HG03354 (cell line): ENCODE measurements around the gene VAMP5.
A peak's percentile ranks its signal among the peaks of the same experiment; 100 is the strongest.
"Not testable (repeated sequence)": the region's sequence is repeated elsewhere in the genome, so short reads cannot be mapped to it uniquely, and the experiment has no call there.

ENCODE experiments used
- ATAC-seq: cut with Tn5 transposase; IDR thresholded peaks from one replicate; pipeline ENCODE4 v1.9.1; 2021; ENCODE audit warnings: mild to moderate bottlenecking; ENCODE audit not compliant: unreplicated experiment, poor library complexity, severe bottlenecking

The VAMP5 gene

GRCh38 chr2:85598594-85599340 lies 14.5 kb downstream of the VAMP5 start:
- ATAC-seq = no peak

DNA sequence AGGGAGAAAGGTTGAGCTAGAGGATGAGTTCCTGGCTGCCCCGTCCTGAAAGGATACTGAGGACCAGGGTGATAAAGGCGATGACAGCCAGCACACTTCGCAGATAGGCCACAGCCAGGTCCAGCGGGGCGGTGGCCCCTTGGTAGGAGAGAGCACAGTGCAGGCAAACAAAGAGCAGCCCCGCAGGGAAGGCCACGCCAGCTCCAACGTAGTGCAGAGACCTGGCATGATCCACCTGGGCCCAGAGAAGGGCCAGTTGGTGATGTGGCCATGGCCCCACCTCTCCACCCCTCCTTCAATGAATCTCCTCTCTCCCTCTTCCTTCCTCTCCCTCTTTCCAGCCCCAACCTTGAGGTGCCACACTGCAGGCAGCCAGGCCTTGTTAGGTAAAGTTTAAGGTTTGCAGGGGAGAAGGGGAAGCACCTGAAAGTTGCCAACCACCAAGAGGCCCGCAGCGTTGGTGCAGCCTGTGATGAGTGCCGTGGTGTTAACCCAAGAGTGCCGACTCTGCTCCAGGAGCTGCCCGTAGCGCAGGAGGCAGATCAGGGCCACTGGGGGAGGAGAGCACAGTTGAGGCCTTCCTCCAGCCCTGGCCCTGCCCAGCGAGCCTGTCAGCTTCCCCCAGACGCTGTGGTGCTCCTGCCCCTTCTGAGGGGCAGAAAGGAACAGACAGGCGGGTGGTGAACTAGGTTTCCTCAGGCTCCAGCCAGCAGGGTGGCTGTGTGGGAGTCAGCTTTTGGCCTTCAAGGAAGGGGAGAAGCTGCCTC lies 15.4 kb downstream of the VAMP5 start:
- ATAC-seq = no peak

- no peak for ATAC-seq
Observed at GRCh38 chr2:85600235-85600575, 16.0 kb downstream of the VAMP5 start.

DNA sequence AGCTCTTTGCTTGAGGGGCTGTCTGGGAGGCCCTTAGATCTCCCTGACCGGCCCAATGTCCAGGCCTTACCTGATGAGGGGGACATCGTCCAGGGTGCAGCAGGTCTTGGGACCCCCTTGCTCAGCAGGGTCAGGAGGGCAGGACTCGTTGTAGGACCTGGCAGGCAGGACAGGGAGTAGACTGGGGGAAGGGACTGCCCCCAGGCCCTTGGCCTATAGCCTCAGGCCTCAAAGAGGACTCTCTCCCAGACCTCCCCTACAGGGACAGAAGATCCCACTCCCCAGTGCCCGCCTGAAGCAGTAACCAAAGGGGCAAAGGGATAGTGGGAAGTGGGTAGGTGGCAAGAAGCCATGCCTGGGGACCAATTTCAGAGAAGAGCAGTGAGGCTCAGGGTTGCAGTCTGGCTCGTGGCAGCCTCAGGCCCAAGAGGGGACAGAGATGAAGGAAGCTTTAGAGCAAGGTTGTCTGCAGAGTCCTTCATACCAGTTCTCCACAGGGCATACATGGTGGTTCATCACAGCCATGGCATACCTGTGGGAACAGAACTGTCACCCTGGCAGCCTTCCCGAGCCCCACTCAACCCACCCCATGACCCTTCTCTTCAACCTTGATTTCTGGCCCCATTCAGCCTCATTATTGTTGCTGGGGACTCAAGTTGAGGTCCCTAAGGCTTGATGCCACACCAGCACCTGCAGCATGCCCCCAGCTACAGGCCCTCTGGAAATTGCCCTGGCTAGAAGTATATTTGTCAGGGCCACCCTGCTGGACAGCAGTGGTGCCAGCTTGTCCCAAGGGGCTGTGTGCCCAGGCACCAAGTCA lies 16.9 kb downstream of the VAMP5 start:
- ATAC-seq = no peak

DNA sequence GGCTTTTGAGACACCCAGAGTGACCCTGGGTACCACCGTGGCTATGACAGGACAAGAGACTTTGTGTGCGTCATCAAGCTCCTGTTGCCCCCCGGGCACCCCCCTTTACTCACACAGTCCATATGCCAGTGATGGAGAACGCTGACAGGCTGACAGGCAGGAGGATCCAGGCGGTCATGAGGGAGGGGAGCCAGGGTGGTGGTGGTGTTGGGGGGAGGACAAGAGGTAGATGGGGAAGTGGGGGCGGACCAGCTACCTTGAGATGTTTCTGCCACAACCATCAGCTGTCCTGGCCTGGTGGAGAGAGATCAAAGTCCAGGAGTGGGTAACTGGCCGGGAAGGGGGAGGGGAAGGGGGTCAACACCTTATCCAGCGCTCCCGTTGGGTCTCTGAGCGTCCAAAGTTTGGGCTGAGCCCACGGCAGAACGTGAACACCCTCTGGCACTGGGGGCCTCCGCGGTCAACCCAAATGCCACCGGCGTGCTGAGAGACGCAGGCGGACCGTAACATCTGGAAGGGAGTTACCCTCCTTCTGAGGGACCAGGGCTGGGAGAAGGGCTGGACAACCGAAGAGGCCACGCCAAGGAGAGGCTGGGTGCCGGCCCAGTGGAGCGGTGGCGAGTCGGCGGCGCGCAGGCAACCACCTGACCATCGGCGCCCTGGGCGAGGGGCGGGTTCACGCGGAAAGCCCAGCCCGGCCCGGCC lies 17.7 kb downstream of the VAMP5 start:
- peak; percentile 39 for ATAC-seq

- ATAC-seq = peak; percentile 97
Observed at GRCh38 chr2:85602476-85603234, 18.4 kb downstream of the VAMP5 start, which contains the start of gene TMEM150A. Gene TMEM150A (minus strand): TSS chr2:85602698. CDS start chr2:85601948, 750 bp downstream.

GRCh38 chr2:85604133-85604444 lies 19.9 kb downstream of the VAMP5 start:
- not testable (repeated sequence) for ATAC-seq

GRCh38 chr2:85604568-85605339 lies 20.5 kb downstream of the VAMP5 start:
- no peak for ATAC-seq

DNA sequence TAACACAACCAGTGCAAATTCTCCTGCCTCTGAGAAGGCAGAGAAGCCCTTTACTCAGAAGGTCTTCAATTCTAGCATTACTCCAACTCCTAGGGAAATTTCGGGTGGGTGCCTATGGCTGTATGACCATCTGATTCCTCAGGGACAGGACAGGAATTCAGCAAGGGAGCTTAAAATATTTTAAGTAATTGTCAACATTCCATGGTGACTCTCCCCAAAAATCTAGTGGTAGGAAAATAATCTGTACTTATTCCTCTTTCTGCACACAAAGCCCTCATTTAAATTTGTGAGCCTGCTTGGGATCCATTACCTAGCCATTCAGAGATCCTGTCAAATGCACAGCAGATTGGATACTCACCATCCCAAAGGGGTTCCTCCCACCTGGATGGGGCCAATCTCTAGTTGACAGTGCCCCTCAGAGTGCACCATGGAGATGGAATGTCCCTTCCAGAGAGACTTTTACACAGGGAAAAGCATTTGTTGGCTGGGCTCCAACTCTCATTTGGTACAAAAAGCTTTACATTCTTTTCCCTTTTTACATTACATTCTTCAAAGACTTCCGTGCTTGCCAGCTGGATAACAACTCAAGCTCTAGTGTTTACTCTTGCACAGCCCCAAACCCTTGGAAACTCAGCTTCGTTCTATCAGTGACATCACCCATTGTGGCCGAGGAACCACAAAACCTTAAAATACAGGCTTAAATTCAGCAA lies 21.3 kb downstream of the VAMP5 start:
- no peak for ATAC-seq

DNA sequence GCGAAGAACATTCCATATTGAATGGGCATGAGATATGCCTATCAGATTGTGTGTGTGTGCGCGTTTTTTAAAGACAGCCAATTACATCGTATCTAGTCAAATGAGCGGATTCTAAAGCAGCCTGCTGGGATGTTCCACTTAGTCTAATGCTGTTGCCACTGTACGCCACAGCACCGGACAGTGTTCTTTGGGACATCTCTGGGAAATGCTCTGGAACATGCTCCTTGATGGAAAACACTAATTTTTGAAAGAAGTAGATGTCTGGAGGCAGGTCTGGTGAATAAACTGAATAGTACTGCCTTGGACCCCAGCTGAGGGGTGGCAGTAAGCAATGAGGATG lies 21.9 kb downstream of the VAMP5 start:
- no peak for ATAC-seq

DNA sequence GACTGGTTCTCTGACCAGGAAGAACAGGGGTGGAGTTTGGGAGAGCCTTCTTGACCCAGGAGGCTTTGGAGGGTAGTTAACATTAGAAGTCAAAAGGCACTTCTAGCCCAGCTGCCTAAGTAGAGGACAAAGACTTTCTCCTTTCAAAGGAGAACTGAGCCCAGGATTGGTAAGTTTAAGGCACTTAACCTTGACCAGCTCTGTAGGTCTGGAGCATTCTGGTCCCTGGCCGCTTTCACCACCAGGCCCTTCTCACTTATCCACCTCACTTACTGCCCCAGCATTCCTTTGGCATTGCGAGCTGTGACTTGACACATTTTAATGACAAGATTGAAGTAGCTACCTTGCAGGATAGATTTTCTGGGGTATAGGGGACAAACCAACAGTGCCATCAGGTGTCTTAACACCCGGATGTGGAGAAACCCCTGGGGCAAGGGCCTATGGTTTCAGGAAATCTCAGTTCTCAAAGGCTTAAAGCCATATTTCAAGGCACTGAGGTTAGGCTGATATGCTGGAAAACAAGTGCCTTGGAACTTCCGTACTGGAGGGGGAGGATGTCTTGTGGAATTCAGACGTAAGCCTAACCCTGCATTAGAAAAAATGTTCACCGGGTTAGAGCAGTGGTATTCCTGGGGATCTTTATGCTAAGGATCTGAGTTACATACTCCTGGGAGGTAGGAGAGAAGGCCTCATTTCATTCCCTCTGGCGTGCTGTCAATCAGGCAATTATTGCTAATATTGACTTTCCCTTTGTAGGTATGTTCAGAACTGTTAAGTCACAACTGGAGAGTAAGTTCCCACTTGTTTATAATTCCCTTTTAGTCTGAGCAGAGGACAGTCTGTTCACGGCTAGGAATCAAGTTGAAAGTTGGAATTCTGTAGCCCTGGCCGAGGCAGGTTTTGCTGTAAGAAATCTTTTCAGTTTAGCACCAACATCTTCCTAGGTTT lies 23.3 kb downstream of the VAMP5 start:
- no peak for ATAC-seq

DNA sequence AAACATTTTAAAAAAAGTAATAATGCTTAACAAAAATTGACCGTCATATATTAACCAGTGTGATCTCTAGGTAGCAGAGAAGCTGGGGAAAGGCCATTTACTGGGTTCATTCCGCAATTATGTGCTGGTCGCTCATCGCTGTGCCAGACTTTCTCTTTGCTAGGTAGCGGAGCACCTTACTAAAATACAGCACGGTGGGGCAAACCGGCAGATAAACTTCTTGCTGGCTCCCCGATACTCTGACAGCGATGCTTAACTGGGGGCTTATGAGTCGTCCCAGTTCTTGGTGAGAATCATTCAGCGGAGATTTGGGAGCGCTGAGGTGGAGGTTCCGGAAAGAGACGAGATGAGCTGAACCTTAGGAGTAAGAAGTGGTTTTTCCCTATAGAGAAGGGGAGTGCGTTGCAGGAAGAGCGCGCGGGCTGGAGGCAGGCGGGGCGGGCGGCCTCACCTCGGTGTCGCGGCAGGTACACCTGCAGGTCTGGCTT lies 27.0 kb downstream of the VAMP5 start:
- ATAC-seq = peak; percentile 11

GRCh38 chr2:85611705-85612587 lies 27.7 kb downstream of the VAMP5 start, which contains the start of gene C2orf68:
Gene C2orf68 (minus strand): TSS chr2:85612066. CDS start chr2:85611984, 82 bp downstream.
- peak; percentile 84 for ATAC-seq

GRCh38 chr2:85613717-85614515 lies 29.7 kb downstream of the VAMP5 start:
- ATAC-seq = no peak

DNA sequence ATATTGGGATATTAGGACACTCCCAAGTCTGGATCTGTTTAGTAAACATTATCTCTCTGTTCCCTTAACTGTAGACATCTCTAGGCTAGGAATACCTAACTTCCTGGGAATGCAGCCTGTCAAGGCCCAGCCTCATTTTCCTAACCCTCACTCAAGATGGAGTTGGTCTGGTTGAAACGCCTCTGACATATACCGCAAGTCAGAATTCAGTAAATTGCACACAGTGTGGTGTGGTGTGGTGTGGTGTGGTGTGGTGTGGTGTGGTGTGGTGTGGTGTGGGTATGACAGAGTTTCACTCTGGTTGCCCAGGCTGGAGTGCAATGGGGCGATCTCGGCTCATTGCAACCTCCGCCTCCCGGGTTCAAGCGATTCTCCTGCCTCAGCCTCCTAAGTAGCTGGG lies 30.5 kb downstream of the VAMP5 start:
- ATAC-seq = not testable (repeated sequence)
